SK-N-SH (cell line): ENCODE results near the gene WDR7. TPM values are rescaled to one million over a fixed set of nuclear protein-coding genes. Genes with fewer than 3 reads are reported as not detected.

Experiments
- CTCF ChIA-PET: fragments of 300-600, 350-600 bp; formaldehyde crosslinking; extraction: SDS; loops from one replicate; lab custom pipeline; 2021; lab: Yijun Ruan, JAX
- POLR2A ChIA-PET: fragments of 350-600 bp; sonication (Branson Sonifier 250); formaldehyde crosslinking; extraction: SDS; loops from one replicate; lab custom pipeline; 2020; ENCODE audit warnings: antibody characterized with exemption, inconsistent platforms; lab: Yijun Ruan, JAX
- DNase-seq: peaks from one replicate; pipeline ENCODE4 v3.0.0; 2012
- H2AFZ ChIP-seq: fragments of 200-600 bp; sonication (generic); 2 replicates; pipeline ENCODE4 v1.8.1; 2016; ENCODE audit warnings: antibody characterized with exemption, mild to moderate bottlenecking, low read depth
- H3F3A ChIP-seq: fragments of 200-600 bp; sonication (generic); replicated peaks from 2 replicates; pipeline ENCODE3; 2016; ENCODE audit warnings: antibody characterized with exemption, mild to moderate bottlenecking; ENCODE audit not compliant: insufficient read depth
- H3K27ac ChIP-seq, 2 experiments: fragments of 200-500 bp in 1 of 2; fragments of 200-600 bp in 1 of 2; sonication (Bioruptor generic) in 1 of 2; sonication (generic), shearing (Covaris generic) in 1 of 2; 2 replicates each; pipeline versions ENCODE4 v1.5.1 to v1.6.1; 2014 to 2016; ENCODE audit warnings: low read depth in 2 of 2, inconsistent platforms in 1 of 2, low read length in 1 of 2, mild to moderate bottlenecking in 1 of 2, mixed read lengths in 1 of 2
- H3K27me3 ChIP-seq: fragments of 200-600 bp; sonication (generic), shearing (Covaris generic); 2 replicates; pipeline ENCODE4 v1.6.1; 2016; ENCODE audit warnings: mixed run types; ENCODE audit not compliant: insufficient read depth
- H3K36me3 ChIP-seq, 2 experiments: fragments of 200-500 bp in 1 of 2; fragments of 200-600 bp in 1 of 2; sonication (Bioruptor generic) in 1 of 2; sonication (generic) in 1 of 2; replicated peaks in 1 of 2; 2 replicates each; pipeline versions ENCODE3 to v1.5.1; 2014 to 2016; ENCODE audit warnings: low read length in 1 of 2, mild to moderate bottlenecking in 1 of 2; ENCODE audit not compliant: insufficient read depth in 2 of 2, control insufficient read depth in 1 of 2
- H3K4me1 ChIP-seq, 2 experiments: fragments of 200-500 bp in 1 of 2; fragments of 200-600 bp in 1 of 2; sonication (Bioruptor generic) in 1 of 2; sonication (generic), shearing (Covaris generic) in 1 of 2; 2 replicates each; pipeline versions ENCODE4 v1.5.1 to v1.6.1; 2014 to 2016; ENCODE audit warnings: low read depth in 1 of 2, low read length in 1 of 2, mixed run types in 1 of 2; ENCODE audit not compliant: insufficient read depth in 2 of 2, control insufficient read depth in 1 of 2
- H3K4me2 ChIP-seq: fragments of 200-600 bp; sonication (generic), shearing (Covaris generic); 2 replicates; pipeline ENCODE4 v1.6.1; 2017; ENCODE audit warnings: mixed run types
- H3K4me3 ChIP-seq, 2 experiments: fragments of 200-500 bp in 1 of 2; fragments of 200-600 bp in 1 of 2; sonication (Bioruptor generic) in 1 of 2; sonication (generic), shearing (Covaris generic) in 1 of 2; 2 replicates each; pipeline versions ENCODE4 v1.5.1 to v1.8.1; 2014 to 2016; ENCODE audit warnings: low read depth in 2 of 2, inconsistent platforms in 1 of 2, low read length in 1 of 2, mild to moderate bottlenecking in 1 of 2, mixed read lengths in 1 of 2, moderate library complexity in 1 of 2
- H3K79me2 ChIP-seq: fragments of 200-600 bp; sonication (generic); 2 replicates; pipeline ENCODE4 v1.8.1; 2017; ENCODE audit warnings: mild to moderate bottlenecking; ENCODE audit not compliant: insufficient read depth
- H3K9ac ChIP-seq: fragments of 200-600 bp; sonication (generic); 2 replicates; pipeline ENCODE4 v1.6.1; 2017; ENCODE audit warnings: mixed run types
- H3K9me2 ChIP-seq: fragments of 200-600 bp; sonication (generic); 2 replicates; pipeline ENCODE4 v1.6.1; 2017; ENCODE audit warnings: mixed run types
- H3K9me3 ChIP-seq: fragments of 200-600 bp; sonication (generic); 2 replicates; pipeline ENCODE4 v1.6.1; 2017; ENCODE audit warnings: mixed run types, mild to moderate bottlenecking, moderate library complexity
- H4K20me1 ChIP-seq: fragments of 200-600 bp; sonication (generic); 2 replicates; pipeline ENCODE4 v1.6.1; 2017; ENCODE audit warnings: mild to moderate bottlenecking, mixed run types; ENCODE audit not compliant: insufficient read depth
- CTCF ChIP-seq: fragments of 200-600 bp; sonication (generic); IDR thresholded peaks from 2 replicates; pipeline ENCODE4 v1.6.1; 2017; ENCODE audit warnings: antibody characterized with exemption, mild to moderate bottlenecking, moderate library complexity
- ELF1 ChIP-seq: IDR thresholded peaks from 2 replicates; pipeline ENCODE4 v1.4.0; 2012
- FOXJ3 ChIP-seq: sonication (generic); formaldehyde crosslinking; IDR thresholded peaks from 2 replicates; pipeline ENCODE4 v1.5.1; 2020; ENCODE audit warnings: mild to moderate bottlenecking, missing genetic modification reagents
- GABPA ChIP-seq: IDR thresholded peaks from 2 replicates; pipeline ENCODE4 v1.4.0; 2012; ENCODE audit warnings: low read depth, mild to moderate bottlenecking
- GATA2 ChIP-seq: sonication (generic); formaldehyde crosslinking; IDR thresholded peaks from 2 replicates; pipeline ENCODE4 v1.5.0; 2020; ENCODE audit warnings: mild to moderate bottlenecking, missing genetic modification reagents
- IRF3 ChIP-seq: fragments of 150-350 bp; IDR thresholded peaks from 2 replicates; pipeline ENCODE4 v1.6.1; 2016; ENCODE audit warnings: mild to moderate bottlenecking, low read depth, low read length
- MAX ChIP-seq: IDR thresholded peaks from 2 replicates; pipeline ENCODE4 v1.4.0; 2012; ENCODE audit warnings: low read depth
- NFIC ChIP-seq: IDR thresholded peaks from 2 replicates; pipeline ENCODE4 v1.4.0; 2012; ENCODE audit warnings: borderline replicate concordance
- PBX3 ChIP-seq: IDR thresholded peaks from 2 replicates; pipeline ENCODE4; 2012
- RAD21 ChIP-seq: IDR thresholded peaks from 2 replicates; pipeline ENCODE4 v1.6.1; 2012; ENCODE audit warnings: mild to moderate bottlenecking, low read length
- REST ChIP-seq: IDR thresholded peaks from 2 replicates; pipeline ENCODE4 v1.6.1; 2012; ENCODE audit warnings: mild to moderate bottlenecking, low read depth, low read length, moderate library complexity
- RXRA ChIP-seq: IDR thresholded peaks from 2 replicates; pipeline ENCODE4 v1.4.0; 2012; ENCODE audit warnings: low read depth, mild to moderate bottlenecking, borderline replicate concordance
- SMC3 ChIP-seq: IDR thresholded peaks from 2 replicates; pipeline ENCODE4 v1.6.1; 2012; ENCODE audit warnings: low read depth, low read length, improper control_type of control experiment
- TAF1 ChIP-seq: IDR thresholded peaks from 2 replicates; pipeline ENCODE4 v1.6.1; 2012; ENCODE audit warnings: low read depth, mild to moderate bottlenecking, low read length, moderate library complexity, borderline replicate concordance
- WGBS: methylation state at CpG from one replicate; pipeline ENCODE4 v1.1.6; 2017; ENCODE audit warnings: low lambda C conversion rate; 5-methylcytosine and 5-hydroxymethylcytosine counted together
- polyA plus RNA-seq, 3 experiments: library from polyadenylated mRNA; depleted of rRNA; stranded (reverse); fragments of >200 nt; gene quantifications; 2 replicates each; pipeline ENCODE4 v1.2.3, GENCODE V29; 2012

The WDR7 gene
- polyA plus RNA-seq, 1 of the 3 experiments (the other 2 are of a cell fraction) = 4.1 TPM

- no peaks in the 10 kb centered on the region for H4K20me1 ChIP-seq
- POLR2A ChIA-PET = no interaction called here
- no peaks in the 10 kb centered on the region for H3K9me2 ChIP-seq
- H3K27me3 ChIP-seq = no peaks in the 10 kb centered on the region
- H3K9ac ChIP-seq = no peak overlapping the region
- WGBS = 91% methylated on average over 2 of the region's 2 CpGs
- H3K27ac ChIP-seq = no peak overlapping the region
- H3K9me3 ChIP-seq = no peaks in the 10 kb centered on the region
- H2AFZ ChIP-seq = no peak overlapping the region
- no peaks in the 10 kb centered on the region for H3F3A ChIP-seq
- DNase-seq = no peak
- no peaks in the 10 kb centered on the region for H3K79me2 ChIP-seq
- H3K4me3 ChIP-seq = no peak overlapping the region
- peaks cover 0 to 4% of the 10 kb centered on the region in 2 experiments; a peak in 3 of 4 replicates for H3K4me1 ChIP-seq
- TF ChIP-seq IRF3 (no peak), PBX3 (no peak), TAF1 (no peak), ELF1 (no peak), CTCF (no peak), REST (no peak), SMC3 (no peak), GATA2 (no peak), GABPA (no peak), RAD21 (no peak), RXRA (no peak), MAX (no peak), FOXJ3 (CRISPR knock-in tag) (no peak), NFIC (no peak)
- no peak overlapping the region for H3K4me2 ChIP-seq
- peaks cover 0 to 10% of the 10 kb centered on the region in 2 experiments for H3K36me3 ChIP-seq
- CTCF ChIA-PET = no interaction called here
These were observed 282.3 kb downstream of the WDR7 start for GRCh38 chr18:56933472-56933871.
